ENCODE results near the gene FMN1.
"Not testable (repeated sequence)": the region's sequence is repeated elsewhere in the genome, so short reads cannot be mapped to it uniquely, and the experiment has no call there.

FMN1 gene

DNA sequence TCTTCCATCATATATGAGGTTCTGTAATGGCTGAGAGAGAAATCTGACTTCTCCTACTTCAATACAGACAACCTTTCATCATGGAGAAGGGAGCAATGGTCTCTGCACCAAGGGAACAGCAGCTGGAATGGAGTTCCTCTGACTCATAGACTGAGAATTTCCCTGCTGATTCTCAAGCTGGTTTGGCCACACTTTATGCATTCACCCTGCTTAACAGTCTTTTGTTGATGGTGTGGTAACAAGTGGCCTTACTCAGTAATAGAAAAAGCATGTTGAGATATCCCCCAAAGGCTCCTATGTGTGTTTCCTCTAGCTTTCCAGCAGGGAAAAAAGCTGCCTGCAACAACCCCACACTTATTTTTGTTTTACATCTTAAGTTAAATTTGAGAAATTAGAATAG is 338.6 kb downstream of the FMN1 start:
- no peak for DNase-seq (ENCODE audit: low read depth in 2 of 2)

DNA sequence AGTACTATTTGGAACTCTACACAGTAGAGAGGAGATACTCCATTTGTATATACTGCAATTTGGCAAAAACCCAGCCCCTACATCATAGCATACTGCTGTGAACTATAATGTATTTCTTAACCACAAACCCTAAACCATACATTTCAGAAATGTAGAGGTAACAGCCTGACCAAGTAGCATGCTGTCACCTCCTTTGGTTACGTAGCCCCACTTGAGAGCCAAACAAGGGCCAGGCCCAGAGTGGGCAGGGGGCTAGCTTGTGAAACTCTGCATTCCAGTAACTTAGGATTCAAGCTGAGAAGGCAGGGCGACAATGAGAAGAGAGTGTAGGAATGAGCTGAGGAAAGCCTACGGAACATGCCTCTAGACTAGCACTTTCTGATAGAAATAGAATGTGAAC is 340.9 kb downstream of the FMN1 start:
- DNase-seq (ENCODE audit: low read depth in 2 of 2): no peak

DNA sequence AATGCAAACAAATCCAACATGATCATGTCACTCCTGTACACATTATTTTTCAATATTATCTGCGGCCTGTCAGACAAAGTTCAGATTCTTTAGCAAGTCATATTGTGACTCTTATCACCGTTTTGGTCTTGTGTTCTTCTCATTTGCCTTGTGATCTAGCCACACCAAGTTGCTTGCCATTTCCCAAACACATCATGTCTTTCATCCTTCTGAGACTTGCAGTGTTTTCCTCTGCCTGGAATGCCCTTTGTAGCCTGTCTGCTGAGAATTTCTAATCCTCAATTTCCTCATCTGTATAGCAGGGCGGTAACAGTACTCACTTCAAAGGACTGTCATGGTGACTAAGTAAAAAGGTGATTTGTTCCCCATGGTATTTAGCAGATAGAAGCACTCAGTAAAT is 341.7 kb downstream of the FMN1 start:
- no peak for DNase-seq (ENCODE audit: low read depth in 2 of 2)

DNA sequence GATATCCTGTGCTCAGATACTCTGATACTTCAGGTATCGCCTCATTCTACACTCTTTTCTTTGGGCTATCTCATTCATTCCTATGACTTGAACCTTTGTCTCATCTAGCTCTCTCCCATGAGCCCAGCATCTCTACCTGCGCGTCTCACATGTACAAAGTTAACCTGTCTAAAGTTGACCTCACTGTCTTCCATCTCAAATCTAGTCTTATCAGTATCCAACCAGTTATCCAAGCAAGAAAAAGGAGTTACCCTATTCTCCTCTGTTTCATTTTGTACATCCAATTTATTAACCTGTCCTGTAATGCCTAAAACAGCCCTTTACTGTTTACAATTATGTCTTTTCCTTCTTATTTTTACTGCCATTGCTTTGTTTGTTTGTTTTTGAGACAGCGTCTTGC is 342.5 kb downstream of the FMN1 start:
- no peak for DNase-seq (ENCODE audit: low read depth in 2 of 2)

DNA sequence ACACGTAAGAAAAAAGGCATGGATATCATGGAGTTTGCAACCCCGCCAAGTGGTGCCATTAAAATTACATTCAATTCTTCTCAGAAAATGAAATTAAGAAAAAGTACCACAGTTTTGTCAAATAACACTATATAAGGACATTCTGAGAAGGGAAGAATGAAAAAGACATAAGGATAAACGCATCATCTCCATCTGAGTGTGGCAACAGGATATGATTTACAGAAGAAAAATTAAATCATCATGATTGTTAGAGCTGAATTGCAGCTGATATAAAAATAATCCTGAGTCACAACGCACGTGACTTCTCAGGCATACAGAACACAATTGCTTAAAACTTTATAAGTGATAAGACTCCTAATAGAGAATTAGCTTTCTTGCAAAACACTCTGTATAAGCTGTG is 342.9 kb downstream of the FMN1 start:
- no peak for DNase-seq (ENCODE audit: low read depth in 2 of 2)

DNA sequence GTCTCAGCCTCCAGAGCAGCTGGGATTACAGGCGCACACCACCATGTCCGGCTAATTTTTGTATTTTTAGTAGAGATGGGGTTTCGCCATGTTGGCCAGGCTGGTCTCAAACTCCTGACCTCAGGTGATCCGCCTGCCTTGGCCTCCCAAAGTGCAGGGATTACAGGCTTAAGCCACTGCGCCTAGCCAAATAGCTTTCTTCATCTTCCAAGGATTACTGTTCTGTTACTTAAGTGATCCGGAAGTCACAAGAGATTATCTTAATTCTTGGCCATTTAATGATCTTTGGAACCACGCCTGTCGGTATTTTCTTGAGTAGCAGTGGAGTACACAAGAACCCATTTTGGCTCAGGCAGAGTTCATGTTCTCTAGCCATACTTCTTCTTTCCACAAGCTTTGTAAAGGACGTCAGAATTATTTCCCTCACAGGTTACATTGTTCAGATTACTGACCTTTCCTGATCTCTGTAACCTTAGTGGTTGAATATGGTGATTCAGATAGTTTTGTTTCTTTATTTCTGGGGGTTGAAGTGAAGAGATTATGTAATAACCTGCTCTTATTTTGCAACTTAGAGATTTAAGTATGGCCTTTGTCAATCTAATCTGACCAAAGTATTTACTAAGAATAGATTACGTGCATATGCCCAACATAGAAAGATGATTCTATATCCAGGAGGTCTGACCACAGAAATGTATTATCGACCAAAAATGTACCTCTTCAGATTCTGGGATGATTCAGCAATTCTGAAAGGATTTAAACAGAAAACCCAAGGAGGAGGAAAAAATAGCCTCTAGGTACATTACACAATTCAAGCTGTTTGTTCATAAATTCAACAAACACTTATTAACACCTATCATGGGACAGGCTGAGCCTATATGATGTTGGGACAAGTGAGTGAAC is 344.5 kb downstream of the FMN1 start:
- no peak for DNase-seq (ENCODE audit: low read depth in 2 of 2)

DNA sequence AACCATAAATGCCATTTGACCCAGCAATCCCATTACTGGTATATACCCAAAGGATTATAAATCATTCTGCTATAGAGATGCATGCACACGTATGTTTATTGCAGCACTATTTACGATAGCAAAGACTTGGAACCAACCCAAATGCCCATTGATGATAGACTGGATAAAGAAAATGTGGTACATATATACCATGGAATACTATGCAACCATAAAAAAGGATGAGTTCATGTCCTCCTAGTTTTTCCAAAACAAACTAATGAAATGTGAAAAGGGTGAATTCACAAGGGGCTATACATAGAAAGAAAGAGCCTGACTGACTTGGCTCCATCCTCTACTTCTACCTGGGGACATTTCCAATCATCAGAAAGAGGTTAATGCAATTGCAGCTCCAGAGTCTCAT is 347.8 kb downstream of the FMN1 start:
- DNase-seq (ENCODE audit: low read depth in 2 of 2): not testable (repeated sequence)

DNA sequence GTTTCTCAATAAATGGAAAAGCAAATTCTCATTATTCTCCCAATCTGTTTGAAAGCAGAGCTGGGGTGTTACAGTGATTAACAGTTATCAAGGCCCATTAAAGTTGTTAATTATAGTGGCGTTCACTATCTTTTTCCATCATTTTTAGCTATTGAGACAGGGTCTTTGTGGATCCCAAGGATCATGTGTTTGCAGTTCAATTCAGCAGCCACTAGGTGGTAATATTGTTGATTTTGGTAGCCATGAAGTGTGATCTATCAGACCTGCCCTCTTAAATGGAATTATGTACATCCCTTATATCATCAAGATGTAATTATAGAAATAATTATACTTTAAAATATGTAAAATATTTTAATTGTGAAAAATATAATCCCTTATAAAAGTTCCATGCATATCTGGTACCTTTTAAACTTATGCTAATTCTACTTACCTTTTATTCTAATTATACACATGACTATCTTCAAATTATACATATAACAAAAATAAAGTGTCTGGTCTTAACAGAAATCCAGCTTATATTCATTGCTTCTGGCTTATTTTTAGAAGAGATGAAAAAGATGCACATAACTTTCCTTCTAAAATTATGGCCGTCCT is 350.3 kb downstream of the FMN1 start:
- no peak for DNase-seq (ENCODE audit: low read depth in 2 of 2)

DNA sequence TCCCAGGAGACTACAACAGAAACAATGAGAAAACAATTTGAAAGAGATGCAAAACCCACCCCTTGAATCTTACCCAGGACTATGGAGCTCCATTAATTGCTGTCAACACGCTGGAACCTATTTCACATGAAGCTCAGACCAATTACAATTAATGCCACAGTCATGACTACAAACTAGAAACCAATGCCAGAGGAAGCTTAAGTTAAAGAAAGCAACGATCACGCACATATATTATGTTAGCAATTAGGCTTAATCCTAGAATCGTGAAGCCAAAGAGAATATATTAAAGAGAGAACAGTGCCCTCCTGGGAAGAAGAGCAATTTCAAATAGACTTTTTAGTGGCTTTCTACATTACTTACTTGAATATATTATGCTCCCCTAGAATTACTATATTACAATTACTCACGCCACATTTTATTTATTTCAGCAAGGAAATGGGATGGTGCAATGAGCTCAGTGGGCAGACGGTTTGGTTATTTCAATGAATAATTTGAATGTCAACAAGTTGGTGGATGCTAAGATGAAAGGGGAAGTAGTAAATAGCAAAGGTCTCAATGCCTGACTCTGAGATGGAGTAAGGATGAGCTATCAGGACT is 351.2 kb downstream of the FMN1 start:
- DNase-seq (ENCODE audit: low read depth in 2 of 2): no peak

DNA sequence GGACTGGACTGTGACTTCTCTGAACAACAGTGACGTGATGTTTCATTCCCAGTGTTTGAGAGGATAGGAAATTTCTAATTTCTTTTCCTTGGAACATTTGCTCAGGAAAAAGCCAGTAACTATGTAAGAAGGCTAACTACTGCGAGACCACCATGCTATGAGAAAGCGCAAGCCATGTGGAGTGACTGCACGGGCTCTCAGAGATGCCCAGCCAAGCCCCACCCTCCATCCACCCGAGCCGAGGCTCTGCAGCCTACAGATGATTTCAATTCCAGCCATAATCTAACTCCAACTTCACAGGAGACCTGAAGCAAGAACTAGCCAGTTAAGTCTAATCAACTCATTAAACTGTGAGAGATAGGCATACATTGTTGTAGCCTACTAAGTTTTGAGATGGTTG is 352.4 kb downstream of the FMN1 start:
- DNase-seq (ENCODE audit: low read depth in 2 of 2): no peak

DNA sequence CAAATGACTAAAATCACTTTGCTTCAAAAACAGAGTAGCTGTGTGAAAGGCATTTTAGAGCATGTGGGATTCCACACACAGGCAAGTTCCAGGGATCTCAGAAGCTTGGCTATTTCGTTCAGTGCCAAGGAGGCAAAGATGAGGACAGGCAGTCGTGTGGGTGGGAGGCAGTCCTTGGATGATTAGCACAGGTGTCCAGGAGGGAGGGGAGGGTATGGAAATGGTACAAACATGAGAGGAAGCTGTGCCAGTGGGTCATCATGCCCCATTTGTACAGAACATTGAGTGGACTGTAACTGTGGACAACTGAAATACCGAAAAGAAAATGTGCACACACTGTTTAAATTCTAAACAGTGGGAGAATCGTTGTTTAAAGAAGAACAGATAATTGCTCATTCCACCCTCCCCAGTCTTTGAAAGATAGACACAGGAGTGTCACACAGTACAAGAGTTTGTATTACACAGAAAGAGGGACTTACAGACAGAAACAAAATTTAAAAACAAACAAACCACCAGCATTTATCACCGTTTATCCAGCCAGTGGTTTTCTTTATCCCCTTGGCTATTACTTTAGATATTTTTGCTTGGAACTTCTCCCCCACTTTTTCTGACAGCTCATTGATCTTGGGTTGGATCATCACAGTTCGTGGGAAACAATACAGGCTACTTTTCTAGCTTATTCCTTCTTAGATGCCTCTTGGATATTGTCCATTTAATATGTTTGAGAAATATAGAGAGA is 353.8 kb downstream of the FMN1 start:
- DNase-seq (ENCODE audit: low read depth in 2 of 2): no peak

DNA sequence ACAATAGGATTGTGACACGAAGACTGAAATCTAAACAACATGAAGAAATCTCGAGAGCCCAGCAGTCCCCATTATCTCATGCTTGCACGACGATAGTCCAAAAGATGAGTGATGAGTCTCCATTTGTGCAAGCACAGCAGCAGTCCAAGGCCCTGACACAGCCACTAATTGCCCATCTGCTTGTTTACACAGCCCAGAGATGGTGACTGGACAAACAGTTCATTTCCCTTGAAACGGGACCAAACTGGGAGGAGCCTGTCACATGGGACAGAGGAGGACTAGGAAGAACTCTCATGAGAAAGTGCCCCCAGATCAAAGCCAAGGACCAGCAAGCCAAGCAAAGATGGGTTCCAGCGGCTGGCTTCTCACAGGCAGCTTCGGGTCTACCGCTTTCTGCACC is 355.7 kb downstream of the FMN1 start:
- DNase-seq (ENCODE audit: low read depth in 2 of 2): no peak

DNA sequence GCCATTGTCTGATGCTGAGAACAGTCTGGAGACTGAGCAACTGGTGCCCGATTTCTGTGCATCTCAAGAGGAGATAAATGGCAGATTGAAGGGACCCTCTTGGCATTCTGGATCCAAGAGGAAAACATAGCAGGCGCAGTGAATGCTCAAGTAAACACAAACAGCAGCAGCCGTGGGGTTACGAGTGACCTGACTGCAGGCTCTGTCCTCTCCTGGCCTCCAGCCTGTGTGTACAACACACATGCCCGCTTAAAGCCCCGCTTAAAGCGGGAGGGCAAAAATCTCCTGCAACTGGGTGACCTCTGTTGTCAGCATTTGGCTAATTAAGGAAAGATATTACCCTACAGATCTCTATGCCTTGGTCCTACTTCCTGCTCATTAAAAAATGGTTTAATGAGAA is 356.2 kb downstream of the FMN1 start:
- no peak for DNase-seq (ENCODE audit: low read depth in 2 of 2)

DNA sequence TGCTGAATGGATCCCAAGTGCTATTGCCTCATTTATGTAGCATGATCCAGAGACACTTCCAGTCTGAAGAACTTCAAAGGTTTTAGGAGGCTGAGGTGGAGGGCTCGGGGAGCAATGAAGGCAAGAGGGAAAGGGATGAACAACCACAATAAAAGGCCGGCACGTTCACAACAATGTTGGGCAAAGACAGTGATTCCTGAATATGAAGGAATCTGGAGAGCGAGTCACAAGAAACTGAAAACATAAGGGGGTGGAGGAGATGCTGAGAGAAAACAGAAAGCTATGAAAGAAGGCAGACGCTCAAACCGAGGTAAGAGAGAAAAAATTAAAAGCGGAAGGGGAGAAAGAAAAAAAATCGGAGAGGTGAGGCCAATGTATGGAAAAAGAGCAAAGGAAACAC is 356.6 kb downstream of the FMN1 start:
- DNase-seq (ENCODE audit: low read depth in 2 of 2): no peak

DNA sequence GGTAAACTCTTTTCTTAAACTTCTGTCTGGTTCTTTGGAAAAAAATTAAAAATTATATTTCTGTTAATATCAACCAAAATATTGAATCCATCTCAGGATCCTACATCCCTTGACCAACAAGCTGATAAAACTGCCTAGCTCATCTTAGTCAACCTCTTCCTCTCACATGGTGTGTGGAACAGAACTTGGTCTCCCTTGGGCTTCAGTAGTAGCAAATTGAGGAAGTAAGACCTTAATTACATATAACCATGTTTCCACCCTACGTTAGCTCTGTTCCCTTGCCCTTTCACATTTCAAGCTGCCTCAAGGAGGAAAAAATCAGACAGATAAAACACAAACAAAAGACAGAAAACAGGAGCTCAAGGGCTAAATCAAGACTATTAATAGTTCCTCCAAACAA is 360.4 kb downstream of the FMN1 start:
- no peak for DNase-seq (ENCODE audit: low read depth in 2 of 2)

DNA sequence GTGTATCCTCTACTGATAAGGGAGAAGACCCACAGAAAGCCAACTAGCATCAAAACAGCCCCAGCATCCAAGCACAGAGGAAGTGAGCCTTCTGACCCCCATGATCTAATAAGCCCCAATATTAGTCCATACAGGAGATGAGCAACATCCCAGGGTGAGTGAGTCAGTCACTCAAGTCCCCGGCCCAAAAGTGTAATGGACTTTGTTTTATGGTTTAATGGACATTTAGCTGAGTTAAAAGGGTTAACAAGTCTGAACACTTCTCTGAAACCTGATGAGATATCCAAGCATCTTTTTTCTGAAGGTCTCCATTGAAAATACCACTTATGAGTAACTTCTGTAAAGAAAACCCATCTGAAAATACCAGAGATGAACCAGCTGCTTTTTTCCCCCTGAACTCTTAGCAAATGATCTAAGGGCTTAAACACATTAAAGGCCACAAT is 361.1 kb downstream of the FMN1 start:
- DNase-seq (ENCODE audit: low read depth in 2 of 2): no peak

DNA sequence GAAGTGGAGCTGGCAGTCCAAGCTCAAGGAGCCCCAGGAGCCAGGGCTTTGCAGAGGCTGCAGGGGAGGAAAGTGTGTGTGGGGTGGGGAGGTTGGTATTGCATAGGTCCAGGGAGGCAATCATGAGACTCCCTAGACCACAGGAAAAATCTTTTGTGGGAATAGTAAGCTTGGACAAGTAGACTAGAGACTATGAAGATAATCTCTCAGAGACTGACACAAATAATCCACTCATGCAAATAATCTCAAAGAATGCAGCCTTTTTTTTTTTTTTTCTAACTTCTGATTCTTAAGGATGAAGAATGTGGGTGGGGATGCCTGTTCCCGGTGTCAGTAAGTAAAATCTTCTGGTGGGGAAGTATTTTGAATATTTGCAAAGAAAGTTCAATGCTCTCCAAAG is 363.0 kb downstream of the FMN1 start:
- DNase-seq (ENCODE audit: low read depth in 2 of 2): no peak

DNA sequence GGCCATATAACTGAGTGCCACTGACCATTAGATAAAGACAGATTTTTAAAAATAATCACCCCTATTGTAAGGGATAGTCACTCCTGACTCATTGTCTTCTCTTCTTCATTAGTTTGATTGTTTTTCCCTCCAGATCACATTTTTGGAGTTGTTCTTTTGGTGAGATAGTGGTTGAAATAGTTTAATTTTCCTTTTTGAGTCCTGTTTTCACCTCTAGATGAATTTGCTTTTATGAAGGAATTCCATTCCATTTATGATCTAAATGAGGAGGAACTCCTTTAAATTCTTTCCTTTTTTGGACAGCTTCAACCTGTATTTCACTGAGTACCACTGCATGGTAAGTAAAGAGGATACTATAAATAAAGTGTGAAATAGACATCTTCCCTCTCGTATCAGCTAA is 364.3 kb downstream of the FMN1 start:
- no peak for DNase-seq (ENCODE audit: low read depth in 2 of 2)

DNA sequence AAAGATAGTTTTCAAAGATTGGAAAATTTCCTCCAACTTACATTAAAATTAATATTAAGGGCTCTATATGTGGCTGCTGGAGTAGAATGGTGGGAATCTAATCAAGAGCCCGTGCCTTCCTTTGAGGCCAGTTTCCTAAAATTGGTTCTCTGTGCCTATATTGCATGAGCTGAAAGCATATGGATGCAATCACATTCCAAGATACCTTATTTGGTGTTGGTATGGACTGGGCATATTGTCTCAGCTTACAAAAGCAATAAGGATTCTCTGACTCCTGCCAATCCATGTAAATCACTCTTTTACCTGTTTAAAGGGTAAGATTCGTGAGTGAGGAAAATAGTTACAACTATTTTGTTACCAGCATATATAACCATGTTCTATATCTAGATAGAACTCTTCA is 365.1 kb downstream of the FMN1 start:
- DNase-seq (ENCODE audit: low read depth in 2 of 2): no peak

DNA sequence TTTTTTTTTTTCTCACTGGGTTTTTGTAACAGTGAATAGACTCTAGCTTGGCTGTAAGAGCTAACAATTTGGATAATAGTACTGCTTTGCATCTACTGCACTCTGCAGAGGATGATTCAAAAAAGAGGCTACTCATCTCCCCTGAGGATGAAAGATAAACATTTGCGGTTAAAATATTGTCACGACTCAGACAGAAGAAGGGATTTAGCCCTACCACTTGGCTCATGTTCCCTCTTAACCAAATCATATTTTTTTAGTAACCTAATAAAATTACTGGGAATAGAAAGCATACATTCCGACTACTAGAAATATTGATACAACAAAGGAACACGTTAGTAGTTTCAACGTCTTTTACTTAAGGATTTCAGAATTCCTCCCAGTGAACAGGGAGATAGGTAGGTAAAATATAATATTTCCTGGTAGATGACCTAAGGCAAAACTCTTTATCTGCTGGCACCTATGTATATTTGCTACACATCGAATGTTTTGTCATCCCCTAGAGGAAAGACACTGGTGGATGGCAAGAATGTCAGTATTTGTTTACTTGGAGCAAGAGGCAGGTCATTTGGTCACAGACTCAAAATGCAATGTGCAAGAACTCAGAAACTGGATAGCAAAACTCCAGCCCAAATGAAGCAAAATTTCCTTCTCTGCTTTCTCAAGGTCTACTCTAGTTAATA is 365.9 kb downstream of the FMN1 start:
- no peak for DNase-seq (ENCODE audit: low read depth in 2 of 2)

DNA sequence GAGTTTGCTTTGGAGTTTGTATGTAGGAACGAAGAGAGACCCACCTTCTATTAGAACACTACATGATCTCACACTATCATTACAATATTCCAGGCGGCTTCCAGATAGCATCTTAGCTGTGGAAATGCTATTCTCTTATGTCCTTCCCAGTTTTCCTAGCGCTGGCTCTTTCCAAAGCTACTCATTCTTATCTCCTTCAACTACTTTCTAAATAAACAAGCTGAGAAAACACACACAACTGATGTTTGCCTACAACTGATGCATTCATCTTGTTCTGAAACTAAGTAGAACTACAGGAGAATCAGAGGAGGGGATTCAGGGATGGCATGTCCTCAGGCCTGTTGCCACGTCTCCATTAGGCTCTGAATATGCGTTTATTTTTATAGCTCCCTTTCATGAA is 367.8 kb downstream of the FMN1 start:
- DNase-seq (ENCODE audit: low read depth in 2 of 2): no peak

DNA sequence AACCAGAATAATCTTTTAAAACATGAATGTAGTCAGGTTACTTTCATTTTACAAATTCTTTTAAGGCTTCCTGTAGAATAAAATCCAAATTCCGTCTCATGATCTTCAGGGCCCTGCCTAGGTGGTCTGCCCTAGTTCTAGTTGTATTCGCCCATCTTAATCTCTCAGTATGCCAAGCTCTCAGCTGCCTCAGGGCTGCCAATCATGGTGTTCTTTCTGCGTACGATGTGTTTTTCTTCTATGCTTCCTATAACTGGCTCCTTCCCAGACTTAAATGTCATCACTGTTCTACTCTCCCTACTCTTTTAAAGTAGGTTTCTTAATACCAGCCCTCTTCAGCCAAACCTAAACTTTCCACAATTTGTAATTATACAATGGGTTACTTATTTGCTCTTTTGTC is 369.3 kb downstream of the FMN1 start:
- no peak for DNase-seq (ENCODE audit: low read depth in 2 of 2)

Data from stimulated activated CD4-positive, alpha-beta T cell treated with anti-CD3 and anti-CD28 coated beads, Interleukin-4, amount 100 ng/mL, for 48 hours (primary cell).